GM19468 (cell line): Measurements from ENCODE around the gene TIAL1.
A peak's percentile ranks its signal among the peaks of the same experiment; 100 is the strongest.
"Not testable (repeated sequence)": the region's sequence is repeated elsewhere in the genome, so short reads cannot be mapped to it uniquely, and the experiment has no call there.

ENCODE experiments used
- ATAC-seq: cut with Tn5 transposase; IDR thresholded peaks from one replicate; pipeline ENCODE4 v1.9.1; 2021; ENCODE audit warnings: mild to moderate bottlenecking, moderate library complexity, moderate number of reproducible peaks; ENCODE audit not compliant: unreplicated experiment; ENCODE audit errors: extremely low read depth

The TIAL1 gene, protein sequence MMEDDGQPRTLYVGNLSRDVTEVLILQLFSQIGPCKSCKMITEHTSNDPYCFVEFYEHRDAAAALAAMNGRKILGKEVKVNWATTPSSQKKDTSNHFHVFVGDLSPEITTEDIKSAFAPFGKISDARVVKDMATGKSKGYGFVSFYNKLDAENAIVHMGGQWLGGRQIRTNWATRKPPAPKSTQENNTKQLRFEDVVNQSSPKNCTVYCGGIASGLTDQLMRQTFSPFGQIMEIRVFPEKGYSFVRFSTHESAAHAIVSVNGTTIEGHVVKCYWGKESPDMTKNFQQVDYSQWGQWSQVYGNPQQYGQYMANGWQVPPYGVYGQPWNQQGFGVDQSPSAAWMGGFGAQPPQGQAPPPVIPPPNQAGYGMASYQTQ

DNA sequence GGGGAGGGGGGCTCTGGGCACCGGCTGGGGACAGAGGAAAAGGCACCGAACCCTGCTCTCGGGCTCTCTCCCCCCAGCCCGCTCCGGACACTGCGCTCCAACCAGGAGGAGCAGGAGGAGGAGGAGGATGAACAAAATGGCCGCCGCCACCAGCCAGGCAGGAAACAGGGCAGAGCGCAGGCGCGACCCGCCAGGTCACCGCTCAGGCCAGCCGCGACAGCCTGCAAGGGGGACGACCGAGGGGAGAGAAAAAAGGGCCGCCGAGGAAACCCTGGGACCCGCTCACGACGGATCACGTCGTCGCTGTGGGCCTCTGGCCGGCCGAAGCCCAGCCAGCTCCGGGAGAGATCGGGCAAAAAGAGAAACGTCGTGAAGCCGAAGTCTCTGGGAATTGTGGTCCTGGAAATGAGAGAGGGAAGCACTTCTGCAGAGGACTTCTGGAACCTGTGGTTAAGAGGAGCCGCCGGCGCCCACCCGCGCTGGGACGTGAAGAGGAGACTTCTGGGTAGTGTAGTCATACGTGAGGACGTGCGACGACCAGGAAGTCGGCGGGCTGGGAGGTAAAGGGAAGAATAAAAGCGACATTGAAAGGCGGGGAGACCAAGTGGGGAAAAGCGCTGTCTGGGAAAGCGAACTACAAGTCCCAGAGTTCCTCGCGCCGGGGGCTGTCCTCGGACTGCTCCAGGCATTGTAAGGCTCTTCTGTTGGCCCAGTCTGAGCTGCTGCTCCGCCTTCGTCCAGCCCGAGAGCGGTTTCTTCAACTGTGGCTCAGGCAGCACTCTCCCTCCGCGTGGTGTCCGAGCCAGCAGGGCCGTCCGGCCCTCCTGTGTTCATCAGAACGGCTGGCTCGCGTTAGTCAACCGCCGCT lies at the start of gene TIAL1:
Gene TIAL1 (minus strand): TSS at position 428 of the 868 bp plus-strand sequence. CDS start 499 bp downstream, outside the sequence.
- peak; percentile 86 for ATAC-seq

DNA sequence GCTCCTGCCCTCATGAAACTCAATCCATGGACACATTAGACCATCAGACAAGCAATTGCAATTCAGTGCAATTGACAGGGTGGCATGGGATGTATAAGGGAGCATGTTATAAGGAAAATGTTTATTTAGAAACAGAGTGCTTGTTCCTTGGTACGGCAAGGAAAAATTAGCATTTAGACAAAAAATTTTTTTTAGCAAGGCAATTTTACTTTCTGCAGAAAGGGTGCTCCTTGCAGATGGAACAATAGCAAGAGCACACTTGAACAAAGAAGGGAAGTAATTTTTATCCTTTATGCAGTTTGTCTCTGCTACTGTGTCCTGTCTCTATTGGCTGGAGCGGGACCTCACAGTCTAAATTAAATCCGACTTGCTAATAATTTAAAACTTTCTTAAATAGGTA lies 48.2 kb upstream of the TIAL1 start:
- ATAC-seq = no peak

DNA sequence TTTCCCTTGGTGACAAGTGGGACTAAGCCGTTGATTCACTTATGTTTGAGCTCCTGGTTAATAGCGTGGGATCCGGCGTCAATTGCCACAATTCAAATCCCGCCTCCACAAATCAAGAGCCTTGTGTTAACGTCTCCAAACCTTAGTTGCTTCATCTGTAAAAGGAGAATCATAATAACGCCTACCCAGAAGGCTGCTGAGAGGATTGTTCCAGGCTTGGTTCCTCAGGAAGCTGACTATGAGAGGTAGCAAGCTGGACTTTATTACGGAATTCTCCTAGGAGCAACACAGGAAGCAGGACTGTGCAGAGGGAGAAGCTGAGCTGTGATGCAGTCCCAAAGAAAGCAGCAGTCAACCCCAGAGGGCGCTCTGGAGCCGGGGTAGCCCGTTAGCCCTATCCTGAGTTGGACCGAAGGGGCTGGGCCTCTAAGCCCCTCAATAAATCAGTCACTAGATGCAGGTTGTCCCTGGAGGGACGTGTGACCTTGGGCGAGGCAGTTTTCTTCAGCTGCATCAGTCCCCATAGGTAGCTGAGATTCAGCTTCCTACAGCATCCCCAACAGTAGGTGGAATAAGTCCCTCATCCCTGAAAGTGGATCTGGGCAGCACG lies 47.5 kb upstream of the TIAL1 start:
- ATAC-seq = no peak

DNA sequence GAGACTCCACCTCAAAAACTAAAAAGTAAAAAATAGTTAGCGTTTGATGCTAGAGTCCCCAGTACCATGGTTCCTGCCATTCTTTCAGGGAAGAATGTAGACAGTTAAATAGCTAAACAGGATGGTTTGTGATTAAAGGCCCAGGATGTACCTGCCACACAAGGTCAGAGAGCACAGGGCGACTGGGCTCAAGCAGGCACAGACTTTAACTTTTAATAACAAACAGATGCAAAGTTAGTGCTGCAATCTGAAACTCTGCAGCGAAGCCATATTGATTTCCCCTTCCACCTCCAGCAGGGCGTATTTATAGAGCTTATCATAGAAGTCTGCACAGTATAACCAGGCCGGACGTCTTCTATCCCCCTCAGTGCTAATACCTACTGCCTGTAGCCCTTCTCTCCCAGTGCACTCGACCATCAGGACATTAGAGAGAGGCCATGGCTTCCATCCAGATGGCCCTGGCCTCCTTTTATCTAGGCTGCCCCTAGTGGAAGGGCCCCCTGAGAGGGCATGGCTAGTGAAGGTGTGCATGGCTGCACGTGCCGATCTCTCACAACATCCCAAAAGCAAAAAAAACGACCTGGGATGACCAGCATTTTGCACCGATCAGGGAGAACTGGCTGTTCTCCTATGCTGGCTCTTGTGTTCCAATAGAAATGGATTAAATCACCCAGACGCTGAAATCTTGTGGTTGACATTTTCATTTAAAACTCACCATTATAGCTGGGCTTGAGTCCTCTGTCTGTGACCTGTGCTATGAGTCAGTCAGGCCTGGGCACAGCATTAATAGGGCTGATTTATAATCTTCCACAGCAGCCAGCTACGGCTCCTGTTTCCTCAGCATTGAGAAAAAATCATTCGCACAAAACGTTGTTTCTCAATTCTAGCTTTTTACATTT lies 46.8 kb upstream of the TIAL1 start:
- no peak for ATAC-seq

DNA sequence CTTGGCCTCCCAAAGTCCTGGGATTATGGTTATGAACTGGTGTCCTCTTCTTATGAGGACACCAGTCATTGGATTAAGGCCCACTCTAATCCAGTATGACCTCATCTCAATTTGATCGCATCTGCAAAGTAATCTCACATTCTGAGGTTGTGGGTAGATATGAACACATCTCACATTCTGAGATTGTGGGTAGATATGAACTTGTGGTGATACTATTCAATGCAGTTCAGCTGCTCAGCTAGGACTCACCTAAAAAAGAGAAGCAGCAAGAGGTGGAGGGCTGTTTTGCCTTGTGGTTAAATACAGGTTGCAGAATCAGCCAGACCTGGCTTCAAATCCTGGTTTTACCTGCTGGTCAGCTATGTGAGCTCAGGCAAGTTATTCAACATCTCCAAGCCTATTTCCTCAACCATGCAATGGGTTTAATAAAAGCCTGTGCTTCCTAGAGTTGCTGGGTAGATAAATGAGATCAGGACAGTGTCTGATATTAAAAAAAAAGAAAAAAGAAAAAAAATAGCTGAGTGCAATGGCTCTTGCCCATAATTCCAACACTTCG lies 45.9 kb upstream of the TIAL1 start:
- no peak for ATAC-seq

DNA sequence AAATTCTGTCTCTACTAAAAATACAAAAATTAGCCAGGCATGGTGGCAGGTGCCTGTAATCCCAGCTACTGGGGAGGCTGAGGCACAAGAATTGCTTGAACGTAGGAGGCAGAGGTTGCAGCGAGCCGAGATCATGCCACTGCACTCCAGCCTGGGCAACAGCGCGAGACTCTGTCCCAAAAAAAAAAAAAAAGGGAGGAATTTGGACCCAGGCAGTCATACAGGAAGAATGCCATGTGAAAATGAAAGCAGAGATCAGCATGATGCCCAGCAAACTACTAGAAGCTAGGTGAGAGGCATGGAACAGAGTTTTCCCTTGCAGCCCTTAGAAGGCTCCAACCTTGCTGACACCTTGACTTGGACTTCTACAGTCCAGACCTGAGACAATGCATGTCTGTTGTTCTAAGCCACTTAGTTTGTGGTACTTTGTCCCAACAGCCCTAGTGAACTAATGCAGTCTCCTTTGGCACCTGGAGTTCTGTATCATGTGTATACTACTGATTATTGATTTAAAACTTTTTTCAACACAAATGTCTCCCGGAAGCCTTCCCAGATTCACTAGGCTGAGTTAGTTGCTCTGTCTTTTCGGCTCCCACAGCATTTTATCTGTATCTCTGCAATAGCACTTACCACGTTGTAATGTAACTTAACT lies 44.2 kb upstream of the TIAL1 start:
- ATAC-seq = no peak

DNA sequence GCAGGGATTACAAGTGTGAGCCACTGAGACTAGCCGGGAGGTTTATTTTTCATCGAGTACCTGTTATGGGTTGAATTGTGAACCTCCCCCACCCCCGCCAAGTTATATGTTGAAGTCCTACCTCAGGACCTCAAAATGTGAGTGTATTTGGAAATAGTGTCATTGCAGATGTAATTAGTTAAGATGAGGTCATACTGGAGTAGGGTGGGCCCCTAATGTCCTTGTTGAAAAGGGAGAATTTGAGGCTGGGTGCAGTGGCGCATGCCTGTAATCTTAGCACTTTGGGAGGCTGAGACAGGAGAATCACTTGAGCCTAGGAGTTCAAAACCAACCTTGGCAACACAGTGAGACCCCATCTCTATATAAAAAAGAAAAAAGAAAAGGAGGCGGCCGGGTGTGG lies 43.6 kb upstream of the TIAL1 start:
- no peak for ATAC-seq

DNA sequence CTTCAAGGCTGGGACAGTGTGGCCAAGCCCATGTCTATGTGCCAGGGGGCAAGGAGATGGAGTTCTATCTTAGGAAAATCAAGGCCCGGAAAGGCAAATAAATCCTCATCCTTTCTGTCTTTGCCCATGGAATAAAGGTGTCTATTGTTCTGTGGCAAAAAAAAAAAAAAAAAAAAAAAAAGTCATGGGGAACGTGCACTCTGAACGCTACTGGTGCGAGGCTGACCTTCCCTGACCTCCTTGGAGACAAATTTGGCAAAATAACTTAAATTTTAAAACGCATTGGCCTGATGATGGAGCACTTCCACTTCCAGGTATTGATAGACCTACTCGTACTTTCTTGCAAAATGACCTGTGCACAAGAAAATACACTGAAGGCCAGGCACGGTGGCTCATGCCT lies 42.2 kb upstream of the TIAL1 start:
- ATAC-seq = no peak

DNA sequence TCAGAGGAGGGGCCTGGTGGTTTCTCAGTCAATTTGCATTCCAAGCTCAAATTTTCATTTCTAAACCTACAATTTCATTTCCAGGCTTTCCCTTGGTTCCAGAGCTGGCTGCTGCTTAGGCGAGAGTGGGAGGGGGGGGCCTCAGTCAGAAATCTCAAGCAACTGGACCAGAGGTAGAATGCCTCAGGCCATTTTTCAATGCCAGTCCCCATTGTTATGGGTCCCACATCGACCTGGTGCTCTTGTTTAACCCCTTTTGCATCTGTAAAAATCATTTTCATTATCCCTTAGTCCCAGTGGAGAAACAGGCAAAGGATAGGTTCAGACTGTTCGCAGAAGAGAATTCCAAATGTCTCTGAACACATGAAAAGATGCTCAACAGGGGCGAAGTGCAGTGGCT lies 40.9 kb upstream of the TIAL1 start:
- ATAC-seq = no peak

DNA sequence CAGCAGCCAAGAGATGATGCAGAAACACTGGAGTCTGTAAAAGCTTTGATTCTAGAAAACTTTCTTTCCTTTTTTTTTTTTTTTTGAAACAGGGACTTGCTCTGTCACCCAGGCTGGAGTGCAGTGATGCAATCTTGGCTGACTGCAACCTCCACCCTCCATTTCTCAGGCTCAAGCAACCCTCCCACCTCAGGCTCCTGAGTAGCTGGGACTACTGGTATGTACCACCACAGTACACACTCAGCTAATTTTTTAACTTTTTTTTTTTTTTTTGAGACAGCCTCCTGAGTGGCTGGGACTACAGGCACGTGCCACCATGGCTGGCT lies 37.4 kb upstream of the TIAL1 start:
- no peak for ATAC-seq

DNA sequence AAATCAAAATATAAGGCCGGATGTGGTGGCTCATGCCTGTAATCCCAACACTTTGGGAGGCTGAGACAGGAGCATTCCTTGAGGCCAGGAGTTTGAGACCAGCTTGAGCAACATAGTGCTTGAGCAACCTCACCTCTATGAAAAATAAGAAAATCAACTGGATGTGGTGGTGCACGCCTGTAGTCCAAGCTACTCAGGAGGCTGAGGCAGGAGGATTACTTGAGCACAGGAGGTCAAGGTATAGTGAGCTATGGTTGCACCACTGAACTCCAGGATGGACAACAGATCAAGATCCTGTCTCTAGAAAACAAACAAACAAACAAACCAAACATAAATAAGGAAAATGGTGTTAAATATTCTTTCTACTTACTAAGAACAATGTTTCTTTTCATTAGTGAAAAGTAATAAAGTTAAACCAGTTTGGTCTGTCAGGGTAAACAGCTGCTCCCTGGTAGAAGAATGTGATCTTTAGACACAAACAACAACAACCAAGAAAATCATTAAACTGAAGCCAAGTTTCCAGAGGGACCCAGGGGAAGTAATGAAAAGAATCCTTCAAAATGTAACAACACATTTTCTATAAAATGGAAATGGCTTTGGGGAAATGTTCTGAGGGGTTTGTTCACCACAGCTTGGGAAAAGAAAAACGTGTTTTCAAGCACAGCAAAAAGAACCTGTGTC lies 36.9 kb upstream of the TIAL1 start:
- no peak for ATAC-seq

DNA sequence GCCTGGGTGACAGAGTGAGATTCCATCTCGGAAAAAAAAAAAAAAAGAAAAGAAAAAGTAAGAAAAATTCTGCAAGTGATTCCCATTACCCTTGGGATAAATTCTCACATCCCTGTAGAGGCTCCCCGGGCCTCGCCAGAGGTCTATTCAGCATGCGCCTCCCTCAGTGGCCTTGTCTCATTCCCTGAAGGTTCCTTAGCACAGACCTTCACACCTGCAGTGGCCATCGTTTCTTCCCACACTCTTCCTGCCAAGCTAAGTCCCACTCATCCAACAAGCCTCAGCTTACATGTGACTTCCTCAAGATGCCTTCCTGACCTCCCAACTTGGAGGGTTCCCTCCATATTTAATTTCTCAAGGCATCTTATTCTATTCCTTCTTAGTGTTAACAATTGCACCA lies 33.5 kb upstream of the TIAL1 start:
- ATAC-seq = no peak

DNA sequence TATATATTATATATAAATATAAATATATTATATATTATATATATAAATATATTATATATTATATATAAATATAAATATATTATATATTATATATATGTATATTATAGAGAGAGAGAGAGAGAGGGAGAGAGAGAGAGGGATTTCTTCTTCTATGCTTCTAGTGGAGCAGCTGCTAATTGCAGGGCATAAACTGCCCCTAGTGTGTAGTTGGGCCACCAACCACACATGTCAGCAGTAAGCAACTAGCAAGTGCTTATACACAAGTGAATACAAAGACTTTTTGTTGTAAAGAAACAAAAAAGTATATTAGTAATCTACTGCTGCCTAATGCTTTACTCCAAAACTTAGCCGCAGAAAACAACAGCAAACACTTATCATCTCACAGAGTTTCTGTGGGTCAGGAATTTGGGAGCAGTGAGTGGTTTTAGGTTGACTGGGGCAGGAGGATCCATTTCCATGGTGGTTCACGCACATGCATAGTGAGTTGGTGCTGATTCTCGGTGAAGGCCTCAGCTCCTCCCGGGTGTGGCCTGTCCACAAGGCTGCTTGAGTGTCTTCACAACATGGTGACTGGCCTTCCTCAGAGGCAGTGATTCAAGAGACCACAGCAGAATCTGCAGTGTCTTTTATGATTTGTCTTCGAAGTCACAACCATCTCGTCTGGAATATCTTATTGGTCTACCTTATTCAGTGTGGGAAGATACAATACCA lies 29.0 kb upstream of the TIAL1 start:
- ATAC-seq = no peak

DNA sequence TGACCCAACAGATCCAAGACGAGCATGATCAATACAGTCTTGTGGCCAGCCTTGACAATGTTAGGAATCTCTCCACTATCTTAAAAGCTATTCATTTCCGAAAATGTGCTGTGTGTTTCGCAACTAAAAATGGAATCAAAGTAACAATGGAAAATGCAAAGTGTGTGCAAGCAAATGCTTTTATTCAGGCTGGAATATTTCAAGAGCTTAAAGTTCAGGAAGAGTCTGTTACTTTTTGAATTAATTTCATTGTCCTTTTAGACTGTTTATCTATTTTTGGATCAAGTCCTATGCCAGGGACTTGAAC lies 24.3 kb upstream of the TIAL1 start:
- ATAC-seq = no peak

DNA sequence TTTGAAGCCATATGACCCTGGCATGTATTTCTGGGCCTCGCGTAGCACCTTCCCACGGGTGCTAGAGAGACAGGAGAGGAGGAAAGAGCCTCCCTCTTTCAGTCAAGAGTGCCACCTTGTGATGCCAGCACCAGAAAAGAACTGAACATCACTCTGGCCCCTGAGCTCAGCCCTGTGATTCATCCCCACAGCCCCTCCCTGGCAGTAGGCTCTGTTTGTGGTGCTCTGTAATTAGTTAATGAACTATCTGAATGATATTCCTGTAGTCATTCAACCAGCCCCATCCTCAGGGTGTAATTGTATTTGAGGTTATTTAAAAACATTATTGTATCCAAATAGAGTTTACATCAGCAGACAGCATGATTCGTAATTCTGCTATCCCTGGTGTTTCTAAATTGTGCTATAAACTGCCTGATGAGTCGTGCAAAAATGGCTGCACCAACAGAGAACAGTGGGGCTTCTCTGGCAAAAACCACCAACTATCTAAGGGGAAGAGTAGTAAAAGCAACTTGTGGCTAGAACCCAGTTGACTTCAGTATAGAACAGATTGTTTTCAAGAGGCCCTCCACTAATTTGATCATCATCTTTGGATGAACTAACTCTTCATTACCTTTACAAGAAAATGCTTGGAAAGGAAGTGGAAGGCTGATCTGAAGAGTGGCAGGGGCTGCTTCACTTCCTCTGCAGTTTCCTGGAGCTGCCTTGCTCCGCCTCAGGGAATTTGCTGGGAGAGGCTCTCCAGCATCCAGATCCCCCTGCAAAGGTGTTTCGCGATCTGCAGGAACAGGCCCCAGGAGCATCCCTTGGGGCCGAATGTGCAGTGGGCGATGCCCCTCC lies 23.7 kb upstream of the TIAL1 start:
- no peak for ATAC-seq

DNA sequence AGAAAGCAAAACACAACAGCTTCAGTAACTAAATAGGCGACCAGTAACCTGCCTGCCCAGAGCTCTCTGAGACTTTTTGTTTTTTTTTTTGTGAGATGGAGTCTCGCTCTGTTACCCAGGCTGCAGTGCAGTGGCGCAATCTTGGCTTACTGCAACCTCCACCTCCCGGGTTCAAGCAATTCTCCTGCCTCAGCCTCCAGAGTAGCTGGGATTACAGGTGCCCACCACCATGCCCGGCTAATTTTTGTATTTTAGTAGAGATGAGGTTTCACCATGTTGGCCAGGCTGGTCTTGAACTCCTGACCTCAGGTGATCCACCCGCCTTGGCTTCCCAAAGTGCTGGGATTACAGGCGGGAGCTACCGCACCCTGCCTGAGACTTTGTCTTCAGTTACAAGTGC lies 23.0 kb upstream of the TIAL1 start:
- ATAC-seq = not testable (repeated sequence)

DNA sequence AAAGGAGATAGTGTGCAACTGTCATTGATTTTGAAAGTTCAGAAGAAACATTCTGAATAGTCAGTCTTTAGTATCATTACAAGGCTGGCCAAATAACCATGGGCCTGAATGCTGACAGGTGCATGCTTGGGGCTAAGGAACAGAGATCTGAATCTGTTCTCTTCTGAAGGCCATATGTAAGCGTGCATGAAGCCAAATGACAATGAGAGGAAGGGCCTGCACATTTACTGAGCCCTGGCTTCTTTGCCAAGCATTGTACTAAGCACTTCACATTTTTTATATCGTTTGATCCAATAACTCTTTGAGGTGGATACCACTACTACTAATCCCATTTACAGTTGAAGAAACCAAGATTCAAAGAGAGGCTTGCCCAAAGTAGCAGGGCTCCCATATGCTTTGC lies 22.5 kb upstream of the TIAL1 start:
- ATAC-seq = no peak
